Islet precursor cell (in vitro differentiated cells): Measurements from ENCODE around the gene VIPR2.

Source experiments
- DNase-seq: peaks from one replicate; pipeline ENCODE4 v3.0.0-alpha.2; 2018

Gene VIPR2

DNA sequence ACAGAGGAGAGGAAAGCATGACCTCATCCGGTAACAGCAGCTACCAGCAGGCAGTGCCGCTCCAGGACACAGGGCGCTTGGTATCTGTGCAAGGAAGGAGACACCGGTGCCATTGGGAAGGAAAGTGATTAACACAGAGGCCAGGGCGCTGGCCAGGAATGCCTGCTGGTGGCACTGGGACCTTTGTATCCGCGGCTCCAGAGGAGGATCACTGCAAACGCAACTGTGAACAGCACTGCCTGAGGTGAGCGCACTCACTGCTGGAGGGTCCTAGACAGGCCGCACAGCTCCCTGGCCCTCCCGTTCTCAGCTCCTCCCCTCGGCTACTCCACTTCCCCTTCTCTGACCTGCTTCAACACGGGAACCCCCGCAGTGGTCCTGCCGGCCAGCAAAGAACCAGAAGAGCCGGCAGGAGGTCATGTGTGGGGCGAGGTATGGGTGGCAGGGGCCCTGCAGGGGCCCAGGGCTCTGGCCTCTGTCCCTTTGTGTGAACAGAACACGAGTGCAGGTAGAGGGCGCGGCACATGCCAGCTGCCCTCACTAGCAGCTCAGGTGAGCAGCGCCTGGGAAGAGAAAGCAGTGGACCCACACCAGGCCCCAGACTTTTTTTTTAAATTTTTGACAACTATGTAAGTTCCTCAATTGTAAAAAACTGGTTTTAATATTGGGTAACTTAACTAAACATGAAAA is 107.6 kb downstream of the VIPR2 start:
- no peak for DNase-seq

DNA sequence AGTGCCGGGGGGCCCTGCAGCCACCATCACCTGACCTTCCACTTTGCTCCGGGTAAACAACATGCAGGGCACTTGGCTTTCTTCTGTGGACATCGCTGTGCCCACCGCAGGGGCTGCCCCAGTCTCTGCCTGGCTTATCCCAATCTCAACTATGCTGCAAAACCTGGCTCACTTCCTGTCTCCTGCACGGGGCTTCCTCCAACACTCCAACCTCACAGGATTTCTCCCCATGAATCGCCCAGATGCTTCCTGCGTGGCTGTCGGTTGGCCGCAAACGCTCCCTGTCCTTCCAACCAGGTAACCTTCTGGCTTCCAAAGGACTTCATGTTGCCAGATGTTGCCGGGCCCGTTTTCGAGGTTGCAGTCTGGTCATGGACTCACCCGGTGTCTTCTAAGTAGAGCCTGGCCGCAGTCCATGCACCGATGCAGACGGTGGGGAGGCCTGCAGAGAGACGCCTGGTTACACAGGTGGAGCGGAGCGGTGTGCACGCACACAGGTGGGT is 109.0 kb downstream of the VIPR2 start:
- no peak for DNase-seq

GRCh38 chr7:159034988-159035387 is 109.7 kb downstream of the VIPR2 start:
- no peak for DNase-seq

- DNase-seq, result no peak
These were observed 110.3 kb downstream of the VIPR2 start for GRCh38 chr7:159034394-159034793.

- DNase-seq, result no peak
These were observed 110.7 kb downstream of the VIPR2 start for GRCh38 chr7:159033956-159034355.

DNA sequence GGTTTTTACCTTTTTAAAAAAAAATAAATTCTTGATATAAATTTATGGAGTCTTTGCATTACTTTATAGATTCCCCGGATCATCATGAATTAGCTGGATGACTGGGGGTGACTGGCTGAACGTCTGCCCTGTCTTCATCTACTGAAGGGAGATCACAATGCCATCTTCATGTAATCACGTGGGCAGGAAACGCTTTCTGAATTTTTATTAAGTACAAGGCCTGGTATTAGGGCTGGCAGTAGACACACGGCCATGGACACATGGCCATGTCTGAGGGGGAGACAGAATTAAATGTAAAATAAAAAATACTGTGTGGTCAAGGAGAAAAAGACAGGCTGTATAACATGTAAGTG is 111.2 kb downstream of the VIPR2 start:
- DNase-seq, result no peak

GRCh38 chr7:159032753-159033472 is 111.8 kb downstream of the VIPR2 start:
- DNase-seq, result no peak

- DNase-seq, result no peak
These were observed 112.3 kb downstream of the VIPR2 start for GRCh38 chr7:159032322-159032721.

- DNase-seq, result peak; percentile 45
These were observed 112.9 kb downstream of the VIPR2 start for GRCh38 chr7:159031750-159032149.

DNA sequence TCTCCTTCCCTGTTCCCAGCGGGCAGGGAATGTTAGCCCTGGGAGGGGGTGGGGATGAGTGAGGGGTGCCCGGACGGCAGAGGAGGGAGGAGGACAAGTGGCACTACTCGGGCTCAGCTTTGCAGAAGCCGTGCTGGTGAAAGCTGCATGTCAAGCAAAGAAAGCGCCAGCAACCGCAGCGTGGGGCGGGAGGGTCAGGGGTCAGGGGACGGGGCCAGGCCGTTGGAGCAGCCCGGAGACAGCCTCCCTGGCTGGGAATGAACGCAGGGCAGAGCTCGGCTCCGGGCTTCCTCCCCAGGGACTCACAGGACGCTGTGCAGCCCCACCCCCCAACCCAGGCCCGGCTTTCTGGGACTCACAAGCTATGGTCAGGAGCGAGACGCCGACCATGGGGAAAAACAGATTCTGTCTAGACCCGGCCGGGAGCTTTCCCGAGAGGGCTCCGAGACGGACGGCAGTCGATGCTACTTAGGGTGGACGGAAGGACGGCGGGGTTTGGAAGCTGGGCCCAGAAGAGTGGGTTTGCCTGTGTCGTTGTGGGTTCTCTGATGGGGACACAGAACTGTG is 113.4 kb downstream of the VIPR2 start:
- DNase-seq, result peak; percentile 73

DNA sequence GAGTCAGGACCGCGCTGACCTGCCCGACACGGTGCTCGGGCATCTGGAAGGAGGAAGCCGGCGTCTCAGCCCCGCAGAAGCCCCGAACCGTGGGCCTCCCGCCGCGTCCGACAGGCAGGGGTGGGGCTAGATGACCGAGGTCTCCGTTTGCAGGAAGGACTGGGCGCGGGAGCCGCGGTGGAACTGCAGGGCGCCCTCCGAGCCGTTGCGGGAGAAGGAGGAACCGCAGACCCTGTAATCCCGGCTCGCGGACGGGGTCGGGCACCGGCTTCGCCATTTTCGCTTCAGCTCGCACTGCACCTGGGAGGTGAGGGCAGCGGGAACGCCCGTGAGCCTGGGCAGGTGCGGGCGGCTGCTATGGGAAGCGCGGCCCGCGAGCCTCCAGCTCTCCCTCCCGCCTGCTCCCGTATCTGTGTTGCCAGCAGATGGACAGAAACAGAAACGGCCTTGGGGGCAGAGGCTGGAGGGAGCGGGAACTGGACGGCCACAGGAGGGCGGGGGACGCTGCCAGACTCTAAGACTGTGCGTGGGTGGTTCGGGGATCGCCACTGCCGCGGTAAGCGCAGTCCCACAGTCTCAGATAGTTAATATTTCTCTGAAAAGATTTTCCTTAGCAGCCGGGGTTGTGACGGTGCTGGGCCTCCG is 114.1 kb downstream of the VIPR2 start:
- peak; percentile 89 for DNase-seq

DNA sequence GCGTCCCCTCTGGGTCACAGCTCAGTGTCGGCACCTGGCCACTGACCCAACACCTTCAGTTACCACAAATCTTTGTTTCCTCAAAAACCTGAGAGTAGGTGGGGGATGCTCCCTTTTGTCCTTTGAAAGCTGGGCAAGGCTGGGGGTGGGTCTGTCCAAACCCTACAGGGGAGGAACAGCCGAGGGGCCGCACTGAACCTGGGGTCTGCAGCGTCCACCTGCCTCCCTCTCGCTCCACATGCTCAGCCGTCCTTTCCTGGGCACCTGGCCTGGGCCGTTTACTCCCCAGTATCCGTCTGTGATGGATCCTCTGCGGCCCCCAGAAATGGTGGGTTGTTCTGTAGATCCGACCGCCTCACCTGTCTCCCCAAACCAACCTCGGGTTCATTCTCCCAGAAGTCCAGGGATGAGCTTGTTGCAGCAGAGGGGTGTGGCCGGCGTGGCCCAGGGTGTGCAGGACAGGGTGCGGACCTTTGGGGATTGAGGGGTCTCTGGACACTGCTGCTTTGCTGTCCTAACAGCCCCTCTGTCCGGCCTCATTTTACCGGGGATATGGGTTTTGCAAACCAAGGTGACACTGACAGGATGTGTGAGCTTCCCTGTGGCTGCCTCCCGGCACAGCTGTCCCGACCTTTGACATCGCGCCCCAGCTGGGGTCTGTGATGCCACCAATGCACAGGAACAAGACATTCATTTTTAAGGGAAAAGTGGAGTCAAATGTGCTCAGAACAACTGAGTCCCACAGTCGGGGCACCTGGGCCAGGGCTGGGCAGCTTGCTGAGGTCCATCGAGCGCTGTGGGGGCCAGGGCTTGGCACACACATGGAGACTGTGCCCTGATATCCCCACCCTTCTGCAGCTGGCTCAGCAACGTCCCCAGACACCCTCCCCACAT is 115.9 kb downstream of the VIPR2 start:
- DNase-seq, result peak; percentile 39

- DNase-seq, result peak; percentile 53
These were observed 116.7 kb downstream of the VIPR2 start for GRCh38 chr7:159027789-159028507.

- peak; percentile 55 for DNase-seq
These were observed 117.4 kb downstream of the VIPR2 start for GRCh38 chr7:159027056-159027788.

DNA sequence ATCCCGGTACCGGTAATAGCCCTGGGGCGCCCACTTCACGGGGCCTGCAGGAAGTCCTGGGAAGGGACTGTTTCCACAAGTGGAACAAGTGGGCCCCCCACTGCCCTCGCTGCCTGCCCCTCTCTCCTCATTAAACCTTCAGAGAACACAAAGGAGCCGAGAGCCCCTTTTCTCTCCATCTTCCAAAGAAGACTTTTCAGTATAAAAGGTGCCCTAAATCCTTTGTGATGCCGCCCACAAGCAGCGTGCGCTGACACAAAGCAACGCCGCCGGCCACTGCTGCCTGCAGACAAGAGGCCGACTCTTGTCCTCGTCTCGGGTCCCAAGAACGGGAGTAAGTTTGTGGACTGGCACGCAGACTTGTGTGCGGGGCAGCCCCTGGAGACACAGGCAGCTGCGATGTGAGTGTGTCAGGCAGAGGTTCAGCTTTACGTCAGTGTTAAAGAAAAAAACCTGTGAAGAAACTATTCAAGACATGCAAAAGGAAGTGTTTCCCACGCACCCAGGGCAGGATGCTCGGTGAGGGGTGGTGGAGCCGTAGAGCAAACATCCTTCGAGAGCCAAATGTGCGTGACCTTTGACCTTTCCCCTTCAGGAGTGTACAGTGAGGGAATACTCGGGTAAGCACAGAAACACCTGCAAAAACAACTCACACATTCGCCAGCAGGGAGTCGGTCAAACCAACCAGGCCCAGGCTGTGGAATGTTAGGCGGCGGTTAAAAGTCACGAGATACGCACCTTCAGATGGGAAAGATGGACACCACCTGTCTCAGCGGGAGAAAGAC is 118.2 kb downstream of the VIPR2 start:
- DNase-seq, result peak; percentile 47

- DNase-seq, result peak; percentile 48
These were observed 119.4 kb downstream of the VIPR2 start for GRCh38 chr7:159025161-159025779.

DNA sequence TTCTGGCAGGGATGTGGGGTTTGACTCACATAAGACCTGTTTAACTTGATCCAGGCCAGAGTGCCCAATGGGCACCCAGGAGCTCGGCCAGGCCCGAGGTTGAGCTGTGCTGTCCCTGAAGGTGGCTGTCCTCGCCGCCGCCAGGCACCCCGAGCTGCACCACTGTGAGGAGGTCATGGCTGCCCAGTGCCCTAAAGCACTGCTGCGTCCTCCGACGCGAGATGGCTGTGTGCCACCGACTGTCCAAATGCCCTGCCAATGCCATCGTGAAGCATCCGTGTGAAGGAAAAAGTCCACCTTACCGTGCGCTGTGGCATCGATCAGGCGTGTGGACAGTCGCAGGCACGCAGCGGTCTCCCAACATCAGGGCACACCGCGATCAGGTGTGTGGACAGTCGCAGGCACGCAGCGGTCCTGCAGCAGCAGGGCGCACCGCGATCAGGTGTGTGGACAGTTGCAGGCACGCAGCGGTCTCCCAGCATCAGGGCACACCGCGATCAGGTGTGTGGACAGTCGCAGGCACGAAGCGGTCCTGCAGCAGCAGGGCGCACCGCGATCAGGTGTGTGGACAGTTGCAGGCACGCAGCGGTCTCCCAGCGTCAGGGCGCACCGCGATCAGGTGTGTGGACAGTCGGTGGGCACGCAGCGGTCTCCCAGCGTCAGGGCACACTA is 120.3 kb downstream of the VIPR2 start:
- DNase-seq, result peak; percentile 41

GRCh38 chr7:159023746-159024145 is 120.9 kb downstream of the VIPR2 start:
- peak; percentile 36 for DNase-seq

- DNase-seq, result peak; percentile 29
These were observed 121.5 kb downstream of the VIPR2 start for GRCh38 chr7:159023206-159023605.
